ENCODE data around the gene PCDH1.

The PCDH1 gene

GRCh38 chr5:141872496-141873356 is 5.5 kb downstream of the PCDH1 start:
- DNase-seq: no peak

- no peak for DNase-seq
These were observed 6.3 kb downstream of the PCDH1 start for GRCh38 chr5:141871870-141872269.

- no peak for DNase-seq
These were observed 7.3 kb downstream of the PCDH1 start for GRCh38 chr5:141870871-141871270.

- DNase-seq: no peak
These were observed 8.0 kb downstream of the PCDH1 start for GRCh38 chr5:141870228-141870627.

DNA sequence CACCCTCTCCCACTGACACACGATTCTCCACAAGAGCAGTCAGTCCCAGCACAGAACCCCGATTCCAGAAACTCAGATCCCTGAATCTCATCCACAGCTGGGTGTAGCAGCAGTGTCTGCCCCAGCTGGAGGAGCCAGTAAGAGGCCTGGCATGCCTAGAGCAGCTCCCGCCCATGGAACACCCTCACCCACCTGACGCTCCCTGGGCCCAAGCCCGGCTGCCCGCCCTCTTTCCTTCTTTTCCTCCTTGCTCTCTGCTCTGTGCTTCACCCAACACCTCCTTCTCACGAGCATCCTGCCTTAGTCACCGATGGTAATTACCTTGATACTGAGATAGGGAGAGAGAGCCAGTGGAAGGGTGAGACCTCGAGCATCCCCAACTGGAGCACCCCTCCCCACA is 8.7 kb downstream of the PCDH1 start:
- no peak for DNase-seq

DNA sequence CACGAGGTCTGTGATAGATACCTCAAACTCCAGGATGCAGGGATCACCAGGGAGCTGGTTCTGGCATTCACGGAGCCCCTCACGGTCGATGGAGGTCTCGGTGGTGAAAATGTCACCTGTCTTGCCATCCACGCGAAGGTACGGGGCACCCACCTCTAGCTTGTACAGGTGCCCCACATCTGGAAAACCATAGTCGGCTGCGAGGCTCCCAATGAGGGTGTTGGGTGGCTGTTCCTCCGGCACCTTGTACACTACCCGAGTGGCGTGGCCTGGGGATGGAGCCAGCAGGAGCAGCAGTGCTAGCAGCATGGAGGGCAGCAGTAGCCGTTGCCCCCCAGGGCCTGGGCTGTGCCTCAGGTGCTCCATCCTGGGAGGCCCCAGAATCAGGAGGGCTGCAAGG is 9.2 kb downstream of the PCDH1 start:
- DNase-seq: no peak

DNA sequence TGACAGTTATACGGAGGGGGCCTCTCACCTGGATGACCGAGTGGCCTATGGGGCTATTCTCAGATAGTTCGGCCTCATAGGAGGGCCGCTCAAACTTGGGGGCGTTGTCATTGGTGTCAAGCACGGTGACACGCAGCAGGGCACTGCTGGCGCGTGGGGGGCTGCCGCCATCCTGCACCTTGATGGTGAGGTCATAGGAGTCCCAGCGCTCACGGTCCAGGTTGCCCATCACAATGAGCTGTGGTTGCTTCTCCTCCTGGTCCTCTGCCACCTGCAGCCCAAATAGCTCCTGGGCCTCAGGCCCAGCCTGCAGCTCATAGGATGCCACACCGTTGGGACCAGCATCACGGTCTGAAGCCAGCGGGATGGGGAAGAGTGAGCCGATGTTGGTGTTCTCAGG is 9.7 kb downstream of the PCDH1 start:
- no peak for DNase-seq

GRCh38 chr5:141867651-141868050 is 10.6 kb downstream of the PCDH1 start:
- no peak for DNase-seq

DNA sequence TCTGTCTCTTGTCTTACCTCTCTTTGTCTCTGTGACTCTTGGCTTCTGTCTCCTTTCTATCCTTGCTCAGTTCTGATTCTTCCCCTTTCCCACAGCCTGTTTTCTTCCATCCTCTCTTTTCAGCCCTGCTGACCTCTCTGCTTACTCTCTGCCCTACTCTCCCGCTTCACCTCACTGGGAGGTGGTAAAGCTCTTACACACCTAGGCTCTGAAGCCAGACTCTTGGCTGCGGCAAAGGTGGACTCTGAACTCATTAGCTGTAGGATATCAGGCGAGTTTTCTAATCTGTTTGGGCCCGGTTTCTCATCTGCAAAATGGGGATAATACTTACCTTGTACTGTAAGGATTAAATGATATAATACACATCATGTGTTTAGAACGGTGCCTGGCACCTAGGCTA is 11.1 kb downstream of the PCDH1 start:
- DNase-seq: no peak

GRCh38 chr5:141866096-141866495 is 12.1 kb downstream of the PCDH1 start:
- no peak for DNase-seq

DNA sequence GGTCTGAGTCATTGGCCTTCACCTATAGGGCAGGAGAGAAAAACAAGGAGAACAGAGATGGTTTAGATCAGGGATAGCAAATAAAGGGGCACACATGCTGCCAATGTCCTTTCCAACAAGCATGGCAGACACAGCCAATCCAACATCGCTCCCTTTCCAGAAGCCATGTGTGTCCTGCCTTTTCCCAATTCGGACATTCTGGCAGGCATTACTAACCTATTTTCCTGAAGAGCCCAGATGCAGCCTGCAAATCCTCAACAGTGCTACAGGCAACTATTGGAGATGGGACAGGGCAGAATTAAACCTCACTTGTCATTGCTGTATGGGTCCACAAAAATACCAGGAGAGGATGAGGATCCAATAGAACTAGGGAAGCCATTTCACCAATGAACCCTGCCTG is 12.8 kb downstream of the PCDH1 start:
- DNase-seq: no peak

DNA sequence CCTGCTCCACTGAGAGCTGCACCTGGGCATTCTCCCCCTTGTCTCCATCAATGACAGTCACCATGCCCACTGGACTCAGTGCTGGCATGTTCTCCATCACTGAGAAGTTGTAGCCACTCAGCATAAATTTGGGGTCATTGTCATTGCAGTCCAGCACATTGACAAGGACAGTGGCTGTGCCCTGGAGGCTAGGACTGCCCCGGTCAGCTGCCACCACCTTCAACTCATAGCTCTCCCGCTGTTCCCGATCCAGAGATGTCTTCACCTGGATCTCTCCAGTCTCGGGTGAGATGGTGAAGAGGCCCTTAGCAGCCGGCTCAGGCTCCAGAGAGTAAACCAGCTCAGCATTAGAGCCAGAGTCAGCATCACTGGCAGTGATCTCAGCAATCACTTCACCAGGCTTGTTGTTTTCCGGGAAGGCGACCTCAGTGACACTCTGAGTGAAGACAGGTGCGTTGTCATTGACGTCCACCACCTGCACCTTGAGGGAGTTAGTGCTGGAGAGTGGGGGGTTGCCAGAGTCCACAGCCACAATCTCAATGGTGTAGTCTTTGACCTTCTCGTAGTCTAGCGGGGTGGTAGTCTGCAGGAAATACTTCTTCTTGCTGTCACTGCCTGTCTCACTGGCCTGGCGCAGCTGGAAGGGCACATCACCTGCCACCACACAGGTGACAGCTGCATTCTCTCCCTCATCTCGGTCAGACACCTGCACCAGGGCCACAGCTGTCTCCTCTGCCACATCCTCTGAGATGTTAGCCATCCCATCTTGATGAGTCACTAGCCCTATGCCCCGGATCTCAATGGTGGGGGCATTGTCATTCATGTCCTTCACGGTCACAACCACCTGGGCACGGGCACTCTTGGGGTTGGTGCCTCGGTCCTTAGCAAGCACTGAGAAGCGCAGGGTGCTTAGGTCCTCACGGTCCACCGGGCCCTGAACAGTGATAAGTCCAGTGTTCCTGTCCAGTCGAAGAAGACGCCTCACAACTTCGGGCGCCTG is 13.5 kb downstream of the PCDH1 start:
- no peak for DNase-seq

DNA sequence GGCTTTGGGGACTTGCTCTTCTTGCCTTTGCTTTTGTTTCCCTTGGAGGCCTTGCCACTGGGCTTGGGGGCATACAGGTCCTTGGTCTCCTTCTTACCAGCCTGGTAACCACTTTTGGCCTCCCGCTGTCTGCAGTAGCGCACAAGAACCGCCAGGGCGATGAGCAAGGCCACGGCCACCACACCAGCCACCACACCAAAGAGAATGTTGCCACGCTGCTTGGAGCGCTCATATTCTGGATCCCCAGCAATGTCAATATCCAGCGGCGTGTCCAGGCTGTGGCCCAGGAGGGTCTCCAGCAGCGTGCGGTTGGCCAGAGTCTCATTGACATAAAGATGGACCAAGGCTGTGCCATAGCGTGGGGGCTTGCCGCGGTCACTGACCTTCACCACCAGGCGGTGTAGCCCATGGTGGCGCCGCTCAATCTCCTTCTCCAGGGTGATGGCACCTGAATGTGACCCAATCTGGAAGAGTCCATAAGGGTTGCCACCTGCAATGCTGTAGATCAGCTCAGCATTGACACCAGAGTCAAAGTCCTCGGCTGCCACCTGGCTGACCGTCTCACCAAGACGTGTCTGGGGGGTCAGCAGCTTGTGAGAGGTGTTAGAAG is 14.5 kb downstream of the PCDH1 start:
- DNase-seq: no peak

DNA sequence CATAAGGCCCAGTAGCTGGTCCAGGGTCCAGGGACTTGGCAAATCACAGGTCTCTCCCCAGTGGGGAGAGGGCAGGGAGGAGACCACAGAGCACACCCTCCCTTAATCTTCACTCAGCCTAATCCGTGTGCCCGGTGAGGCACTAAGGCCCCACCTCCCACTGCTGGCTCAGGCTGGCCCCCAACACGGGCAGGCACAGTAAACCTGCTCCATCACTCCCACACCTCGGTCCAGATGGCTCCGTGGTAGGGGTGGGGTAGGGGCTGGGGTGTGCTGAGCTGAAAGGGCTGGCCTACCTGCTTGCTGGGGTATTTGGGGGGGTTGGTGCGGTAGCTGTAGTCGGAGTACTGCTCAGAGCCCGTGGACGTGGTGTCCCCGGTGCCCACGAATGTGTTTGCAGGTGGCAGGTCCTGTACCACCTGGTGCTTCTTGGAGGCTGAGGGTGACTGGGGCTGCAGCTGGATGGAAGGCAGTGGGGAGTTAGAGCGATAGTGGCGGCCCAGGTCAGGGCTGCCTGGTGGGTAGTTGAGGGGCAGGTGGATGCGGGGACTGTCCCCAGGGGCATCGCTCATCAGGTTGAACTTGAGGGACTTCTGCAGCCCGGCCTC is 15.2 kb downstream of the PCDH1 start:
- DNase-seq: no peak

DNA sequence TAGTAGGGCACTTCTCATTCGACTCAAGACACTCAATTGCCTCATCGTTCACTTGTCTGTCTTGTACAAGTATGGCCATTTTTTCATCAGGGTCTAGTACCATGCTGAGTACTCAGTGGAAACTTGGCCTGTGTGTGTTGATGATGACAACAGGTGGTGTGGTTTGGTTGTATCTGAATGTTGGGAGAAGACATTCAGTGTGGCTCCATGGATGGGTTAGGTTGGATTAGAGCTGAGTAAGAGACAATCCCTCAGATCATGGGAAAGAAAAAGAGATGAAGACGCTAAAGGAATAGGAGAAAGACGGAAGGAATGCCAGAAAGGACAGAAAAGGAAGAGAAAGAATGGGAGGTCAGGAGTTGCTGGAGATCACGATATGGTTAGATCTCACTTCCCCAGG is 17.0 kb downstream of the PCDH1 start:
- no peak for DNase-seq

GRCh38 chr5:141858079-141858765 is 20.0 kb downstream of the PCDH1 start:
- DNase-seq: no peak

DNA sequence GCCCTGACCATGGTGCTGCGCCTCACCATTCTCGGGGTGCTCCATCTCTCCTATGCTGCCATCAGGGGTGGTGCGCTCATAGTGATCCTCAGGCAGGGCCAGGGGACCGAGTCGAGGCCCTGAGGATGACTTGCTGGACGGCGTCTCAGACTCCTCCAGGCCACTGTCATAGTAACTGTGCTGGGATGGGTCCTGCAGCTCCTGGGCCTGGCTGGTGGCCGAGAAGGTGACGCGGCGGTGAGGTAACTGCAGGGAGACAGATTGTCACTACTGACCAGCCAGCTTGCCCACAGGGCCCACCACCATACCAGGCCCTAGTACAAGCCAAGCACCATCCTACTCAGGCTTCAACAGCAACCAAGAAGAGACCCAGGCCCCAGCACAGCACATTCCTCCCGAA is 21.0 kb downstream of the PCDH1 start:
- DNase-seq: no peak

GRCh38 chr5:141856037-141856790 is 22.0 kb downstream of the PCDH1 start:
- no peak for DNase-seq

- DNase-seq: no peak
These were observed 22.8 kb downstream of the PCDH1 start for GRCh38 chr5:141855265-141856036.

DNA sequence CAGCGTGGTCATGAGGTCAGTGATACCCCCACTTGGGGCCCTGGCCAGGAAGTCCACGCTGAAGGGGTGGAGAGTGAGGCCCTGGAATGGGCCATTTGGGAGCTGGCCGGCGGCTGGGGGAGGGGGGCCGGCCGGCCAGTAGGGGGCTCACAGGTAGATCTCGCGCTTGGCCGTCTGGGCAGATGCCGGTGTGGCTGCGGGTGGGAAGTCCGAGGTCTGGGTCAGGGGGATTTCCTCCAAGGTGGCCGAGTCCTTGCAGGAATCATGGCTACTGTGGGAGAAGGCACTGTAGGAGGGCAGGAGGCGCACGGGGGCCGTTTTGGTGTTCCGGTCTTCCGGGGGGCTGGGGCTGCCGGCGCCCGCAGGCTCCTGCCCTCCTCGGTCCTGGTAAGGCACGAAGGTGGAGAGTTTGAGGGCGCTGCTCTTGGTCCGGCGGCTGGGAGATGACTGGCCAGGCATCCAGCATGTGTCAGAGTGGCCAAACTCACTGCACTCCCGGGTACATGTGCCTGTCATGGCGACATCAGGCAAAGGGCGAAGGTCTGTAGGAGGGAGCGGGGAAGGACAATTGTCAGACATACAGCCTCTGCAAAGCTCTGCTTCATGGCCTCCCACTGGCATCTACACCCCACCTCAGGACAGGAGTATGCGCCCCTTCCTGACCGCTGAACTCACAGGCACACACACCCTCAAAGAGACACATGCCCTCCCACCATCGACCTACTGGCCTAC is 24.1 kb downstream of the PCDH1 start:
- DNase-seq: no peak

All from activated naive CD4-positive, alpha-beta T cell treated with Interleukin-2 at 50 U/mL for 16 hours (primary cell).